ENCODE results near the gene LMX1A. TPM values are rescaled to one million over a fixed set of nuclear protein-coding genes. Genes with fewer than 3 reads are reported as not detected.

The LMX1A gene
- total RNA-seq, 1 experiment from 2014 or later = not detected

DNA sequence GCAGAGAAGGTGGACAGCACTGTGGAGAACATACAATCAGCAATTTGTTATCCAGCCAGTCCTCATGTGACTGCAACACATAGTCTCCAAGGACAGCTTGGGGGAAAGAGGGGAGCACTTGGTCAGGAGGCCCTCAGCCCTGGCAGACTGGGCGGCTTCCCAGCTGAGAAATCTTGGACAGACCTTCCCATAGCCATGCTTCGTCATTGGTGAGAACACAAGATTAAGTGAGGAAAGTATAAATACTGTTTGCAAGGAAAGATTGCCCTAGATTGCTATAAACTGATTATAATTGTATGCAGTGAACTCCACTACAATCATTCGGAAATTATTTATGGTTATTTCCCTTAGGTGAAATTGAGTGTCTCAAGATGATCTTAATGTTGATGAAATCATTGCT, 131.5 kb downstream of the LMX1A start:
- H3K9me3 ChIP-seq (replicated peaks) = no peaks in the 10 kb centered on the region
- H3K4me1 ChIP-seq (replicated peaks) = no peaks in the 10 kb centered on the region
- no peak overlapping the region for H3K4me3 ChIP-seq
- H3K27me3 ChIP-seq (replicated peaks) = no peaks in the 10 kb centered on the region; the same call in 1 of the 2 replicates
- H3K27ac ChIP-seq = no peak overlapping the region
- H3K36me3 ChIP-seq = no peaks in the 10 kb centered on the region
- no peak for DNase-seq (ENCODE audit: low read depth in 1 of 2, low spot score in 2 of 2)

DNA sequence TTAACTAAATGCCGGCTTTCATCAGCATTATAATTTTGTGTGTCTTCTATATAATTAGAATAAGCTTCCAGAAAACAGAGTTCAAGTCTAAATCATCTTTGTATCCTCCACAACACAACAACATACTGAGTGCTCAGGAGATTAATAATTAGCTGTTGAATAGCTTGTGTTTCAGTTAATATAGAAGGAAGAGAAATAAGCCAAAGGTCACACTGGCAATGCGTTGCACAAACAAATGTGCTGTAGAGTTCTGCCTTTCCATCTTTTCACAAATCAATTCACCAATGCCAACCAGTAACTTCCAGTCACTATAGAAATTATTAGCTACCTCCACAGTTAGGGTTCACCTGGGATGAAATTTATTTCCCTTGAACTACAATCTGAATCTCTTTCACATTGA, 132.0 kb downstream of the LMX1A start:
- no peak for DNase-seq (ENCODE audit: low read depth in 1 of 2, low spot score in 2 of 2)
- no peaks in the 10 kb centered on the region for H3K36me3 ChIP-seq
- H3K27me3 ChIP-seq (replicated peaks) = no peaks in the 10 kb centered on the region; the same call in 1 of the 2 replicates
- H3K27ac ChIP-seq = no peak overlapping the region
- H3K4me3 ChIP-seq = no peak overlapping the region
- H3K4me1 ChIP-seq (replicated peaks) = no peaks in the 10 kb centered on the region
- no peaks in the 10 kb centered on the region for H3K9me3 ChIP-seq (replicated peaks)

DNA sequence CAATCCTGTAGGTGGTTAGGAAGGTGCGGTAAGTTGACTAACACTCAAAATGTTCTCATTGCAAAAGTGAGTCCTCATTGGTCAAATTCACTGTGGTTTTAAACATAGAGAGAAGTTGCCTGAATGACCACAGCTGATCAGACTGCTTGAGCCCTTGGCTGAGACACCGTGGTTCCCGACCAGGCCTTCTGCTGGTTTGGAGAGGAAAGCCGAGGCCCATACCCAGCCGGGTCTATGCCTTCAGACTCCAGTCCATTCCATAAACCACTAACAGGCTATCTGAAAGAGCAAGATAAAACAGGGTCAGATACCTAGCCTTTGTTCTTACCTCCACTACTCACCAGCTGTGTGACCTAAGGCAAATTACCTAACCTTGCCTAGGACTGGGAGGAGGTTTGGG, 133.9 kb downstream of the LMX1A start:
- no peaks in the 10 kb centered on the region for H3K36me3 ChIP-seq
- no peaks in the 10 kb centered on the region; the same call in 1 of the 2 replicates for H3K27me3 ChIP-seq (replicated peaks)
- H3K9me3 ChIP-seq (replicated peaks) = no peaks in the 10 kb centered on the region
- no peak overlapping the region for H3K27ac ChIP-seq
- no peaks in the 10 kb centered on the region for H3K4me1 ChIP-seq (replicated peaks)
- H3K4me3 ChIP-seq = no peak overlapping the region
- no peak for DNase-seq (ENCODE audit: low read depth in 1 of 2, low spot score in 2 of 2)

DNA sequence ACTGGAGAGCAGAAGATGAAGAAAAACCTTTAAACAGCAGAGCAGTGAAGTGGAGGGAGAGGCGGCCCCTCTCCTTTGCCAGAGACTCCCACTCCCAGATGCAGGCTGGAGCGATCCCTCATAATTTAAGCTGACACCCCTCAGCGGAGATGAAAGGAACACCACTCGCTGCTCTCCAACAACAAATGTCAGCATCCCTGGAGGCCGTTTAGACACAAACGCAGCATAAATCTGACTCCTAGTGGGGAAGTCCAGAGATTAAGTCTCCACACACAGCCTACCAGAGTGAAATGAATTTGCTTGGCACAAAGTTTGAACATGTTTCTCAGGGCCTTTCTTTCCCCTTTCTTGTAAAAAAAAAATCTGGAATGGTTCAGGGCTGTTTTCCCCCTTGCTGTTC, 137.8 kb downstream of the LMX1A start:
- no peaks in the 10 kb centered on the region for H3K36me3 ChIP-seq
- H3K27ac ChIP-seq = no peak overlapping the region
- no peaks in the 10 kb centered on the region for H3K27me3 ChIP-seq (replicated peaks)
- H3K9me3 ChIP-seq (replicated peaks) = no peaks in the 10 kb centered on the region
- no peak overlapping the region for H3K4me3 ChIP-seq
- no peaks in the 10 kb centered on the region for H3K4me1 ChIP-seq (replicated peaks)
- DNase-seq (ENCODE audit: low read depth in 1 of 2, low spot score in 2 of 2) = no peak

DNA sequence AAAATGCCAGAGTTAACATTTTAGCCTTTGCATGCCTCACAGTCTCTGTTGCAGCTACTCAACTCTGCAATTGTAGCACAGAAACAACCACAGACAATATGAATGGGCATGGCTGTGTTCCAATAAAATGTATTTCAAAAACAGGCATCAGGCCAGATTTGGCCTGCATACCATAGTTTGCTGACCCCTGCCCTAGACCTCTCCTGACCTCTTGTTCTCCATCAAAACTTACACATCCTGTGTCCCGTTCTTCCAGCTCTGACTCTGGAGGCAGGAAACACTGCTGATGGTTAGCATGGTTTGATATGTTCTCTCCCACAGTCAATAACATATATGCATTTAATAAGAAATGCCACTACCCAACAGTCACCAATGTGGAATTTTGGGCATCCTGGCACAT, 138.6 kb downstream of the LMX1A start:
- no peak overlapping the region for H3K4me3 ChIP-seq
- no peaks in the 10 kb centered on the region for H3K27me3 ChIP-seq (replicated peaks)
- H3K36me3 ChIP-seq = no peaks in the 10 kb centered on the region
- no peak overlapping the region for H3K27ac ChIP-seq
- no peak for DNase-seq (ENCODE audit: low read depth in 1 of 2, low spot score in 2 of 2)
- no peaks in the 10 kb centered on the region for H3K9me3 ChIP-seq (replicated peaks)
- no peaks in the 10 kb centered on the region for H3K4me1 ChIP-seq (replicated peaks)

DNA sequence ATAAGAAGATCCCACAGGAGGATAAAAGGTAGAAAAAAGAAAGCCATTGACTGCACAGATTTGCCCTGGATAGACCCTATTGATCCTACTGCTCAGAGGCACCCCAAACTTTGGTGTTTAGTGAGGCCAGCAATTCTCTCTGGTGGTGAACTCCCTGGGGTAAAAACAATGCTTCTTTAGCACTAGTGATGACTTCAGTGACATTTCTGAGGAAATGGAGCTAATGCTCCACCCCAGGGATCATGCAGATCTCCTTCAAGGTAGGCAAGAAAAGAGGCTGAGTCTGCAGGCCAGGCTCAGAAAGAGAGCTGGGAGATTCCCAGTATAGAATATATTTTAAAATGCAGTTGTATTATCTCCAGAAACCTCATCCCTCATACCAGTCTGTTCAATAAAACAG, 140.3 kb downstream of the LMX1A start:
- Histone ChIP-seq H3K4me1 (replicated peaks) (no peaks in the 10 kb centered on the region), H3K36me3 (no peaks in the 10 kb centered on the region), H3K4me3 (no peak overlapping the region), H3K9me3 (replicated peaks) (no peaks in the 10 kb centered on the region), H3K27ac (no peak overlapping the region), H3K27me3 (replicated peaks) (no peaks in the 10 kb centered on the region)
- no peak for DNase-seq (ENCODE audit: low read depth in 1 of 2, low spot score in 2 of 2)

DNA sequence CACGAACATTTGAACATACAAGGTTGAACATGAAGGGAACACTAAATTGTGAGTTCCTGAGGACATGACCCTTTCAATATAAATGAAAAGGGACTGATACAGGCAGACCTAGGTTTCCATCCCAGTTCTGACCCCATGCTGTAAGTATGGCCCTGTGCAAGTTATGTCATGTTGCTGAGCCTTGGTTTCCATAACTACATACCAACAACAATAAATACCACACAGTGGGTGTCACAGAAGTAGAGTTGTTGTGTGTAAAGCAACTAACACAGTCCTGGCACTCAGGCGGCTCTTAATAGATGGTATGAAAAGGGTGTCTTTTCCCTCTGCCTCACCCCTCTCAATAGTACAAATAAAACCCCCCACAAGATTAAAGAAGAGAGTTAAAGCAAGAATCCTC, 140.8 kb downstream of the LMX1A start:
- Histone ChIP-seq H3K36me3 (no peaks in the 10 kb centered on the region), H3K4me3 (no peak overlapping the region), H3K27ac (no peak overlapping the region), H3K9me3 (replicated peaks) (no peaks in the 10 kb centered on the region), H3K27me3 (replicated peaks) (no peaks in the 10 kb centered on the region), H3K4me1 (replicated peaks) (no peaks in the 10 kb centered on the region)
- DNase-seq (ENCODE audit: low read depth in 1 of 2, low spot score in 2 of 2) = no peak

DNA sequence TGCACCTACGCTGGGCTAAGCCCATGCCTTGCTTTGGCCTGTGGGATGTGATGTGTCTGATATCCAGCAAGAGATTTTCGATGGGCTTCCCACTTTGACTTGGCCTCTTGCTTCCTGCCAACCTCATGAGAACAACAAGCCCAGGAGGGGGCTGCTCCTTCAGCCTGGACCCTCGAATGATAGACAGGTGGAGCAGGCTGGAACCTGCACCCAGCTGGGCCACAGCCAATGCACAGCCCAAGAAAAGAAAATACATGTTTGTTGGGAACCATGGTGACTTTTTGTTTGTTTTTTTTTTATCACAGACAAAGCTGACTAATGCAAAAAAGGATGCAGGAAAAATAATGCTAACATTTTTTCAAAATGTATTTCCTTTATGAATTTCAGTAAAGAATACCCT, 144.3 kb downstream of the LMX1A start:
- H3K27me3 ChIP-seq (replicated peaks) = no peaks in the 10 kb centered on the region
- no peak overlapping the region for H3K4me3 ChIP-seq
- H3K9me3 ChIP-seq (replicated peaks) = no peaks in the 10 kb centered on the region
- H3K4me1 ChIP-seq (replicated peaks) = no peaks in the 10 kb centered on the region
- H3K36me3 ChIP-seq = no peaks in the 10 kb centered on the region
- H3K27ac ChIP-seq = no peak overlapping the region
- DNase-seq (ENCODE audit: low read depth in 1 of 2, low spot score in 2 of 2) = no peak

DNA sequence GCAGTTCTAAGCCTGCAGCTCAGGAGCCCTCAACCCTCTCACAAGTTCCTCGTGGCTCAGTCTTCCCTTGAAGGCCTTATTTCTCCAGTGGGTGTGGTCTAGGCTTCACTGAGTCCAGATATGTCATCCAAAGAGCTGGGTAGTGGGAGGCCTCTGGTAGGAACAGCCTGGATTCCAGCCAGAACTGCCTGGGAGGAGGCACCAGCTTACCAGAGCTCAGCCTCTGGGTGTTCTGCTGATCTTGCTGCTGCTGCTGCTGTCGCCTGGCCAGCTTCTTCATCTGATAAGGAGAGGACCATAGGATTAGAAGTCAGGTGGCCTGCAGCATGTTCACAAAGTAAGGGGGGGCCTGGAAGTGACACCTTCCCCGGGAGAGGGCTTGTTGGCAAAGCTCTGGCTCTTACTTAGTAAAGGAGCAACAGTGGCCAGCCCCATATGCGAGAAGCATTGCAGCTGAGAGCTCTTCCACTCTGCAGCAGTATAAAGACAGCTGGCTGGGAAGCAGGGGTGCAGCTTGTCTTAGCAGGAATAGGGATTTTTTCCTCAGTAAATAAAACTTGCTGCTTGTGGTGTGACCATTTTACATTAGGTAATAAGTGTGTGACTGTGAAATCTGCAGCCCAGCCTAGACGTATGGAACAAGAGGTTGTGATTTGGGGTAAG, 148.5 kb downstream of the LMX1A start:
- DNase-seq (ENCODE audit: low read depth in 1 of 2, low spot score in 2 of 2) = no peak
- Histone ChIP-seq H3K4me3 (no peak overlapping the region), H3K36me3 (no peaks in the 10 kb centered on the region), H3K4me1 (replicated peaks) (no peaks in the 10 kb centered on the region), H3K27me3 (replicated peaks) (no peaks in the 10 kb centered on the region), H3K9me3 (replicated peaks) (no peaks in the 10 kb centered on the region), H3K27ac (no peak overlapping the region)

DNA sequence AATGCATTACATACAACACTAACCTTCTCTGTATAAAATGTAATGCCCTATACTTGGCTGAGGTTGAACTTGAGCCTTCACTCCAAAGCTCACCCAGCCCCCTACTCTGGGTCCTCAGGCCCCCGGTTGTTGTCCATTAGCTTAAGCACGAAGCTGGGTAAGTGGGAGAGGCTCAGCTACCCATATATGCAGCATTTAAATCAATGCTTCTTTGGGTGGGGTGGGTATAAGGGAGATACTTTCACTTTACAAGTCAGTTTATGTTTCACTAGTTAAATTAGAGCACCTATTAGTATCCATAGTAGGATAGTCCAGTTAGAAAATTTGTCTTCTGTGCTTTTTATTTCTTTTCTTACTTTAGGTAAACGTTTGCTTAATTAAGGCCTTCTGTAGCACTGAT, 151.4 kb downstream of the LMX1A start:
- no peak overlapping the region for H3K27ac ChIP-seq
- DNase-seq (ENCODE audit: low read depth in 1 of 2, low spot score in 2 of 2) = no peak
- no peaks in the 10 kb centered on the region for H3K27me3 ChIP-seq (replicated peaks)
- no peak overlapping the region for H3K4me3 ChIP-seq
- no peaks in the 10 kb centered on the region for H3K9me3 ChIP-seq (replicated peaks)
- H3K4me1 ChIP-seq (replicated peaks) = no peaks in the 10 kb centered on the region
- H3K36me3 ChIP-seq = no peaks in the 10 kb centered on the region

DNA sequence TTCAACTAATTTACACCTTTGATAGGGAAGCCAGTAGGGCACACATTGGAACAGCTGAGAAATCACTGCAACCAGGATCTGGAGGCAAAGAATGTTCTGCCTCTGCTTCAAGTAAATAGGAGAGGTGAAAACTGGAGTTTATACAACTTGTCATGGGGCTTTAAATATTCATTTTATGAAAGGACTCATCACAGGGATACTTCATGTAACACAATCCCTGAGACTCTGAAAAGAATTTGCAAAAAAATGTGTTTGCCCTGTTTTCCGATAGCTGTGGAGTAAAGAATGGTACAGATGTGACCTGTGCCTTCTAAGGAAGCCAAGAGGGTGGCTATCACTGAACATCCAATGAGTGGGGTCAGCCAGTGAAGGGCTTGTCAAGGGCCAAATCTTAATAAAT, 152.0 kb downstream of the LMX1A start:
- Histone ChIP-seq H3K4me3 (no peak overlapping the region), H3K36me3 (no peaks in the 10 kb centered on the region), H3K4me1 (replicated peaks) (no peaks in the 10 kb centered on the region), H3K27ac (no peak overlapping the region), H3K27me3 (replicated peaks) (no peaks in the 10 kb centered on the region), H3K9me3 (replicated peaks) (no peaks in the 10 kb centered on the region)
- DNase-seq (ENCODE audit: low read depth in 1 of 2, low spot score in 2 of 2) = no peak

DNA sequence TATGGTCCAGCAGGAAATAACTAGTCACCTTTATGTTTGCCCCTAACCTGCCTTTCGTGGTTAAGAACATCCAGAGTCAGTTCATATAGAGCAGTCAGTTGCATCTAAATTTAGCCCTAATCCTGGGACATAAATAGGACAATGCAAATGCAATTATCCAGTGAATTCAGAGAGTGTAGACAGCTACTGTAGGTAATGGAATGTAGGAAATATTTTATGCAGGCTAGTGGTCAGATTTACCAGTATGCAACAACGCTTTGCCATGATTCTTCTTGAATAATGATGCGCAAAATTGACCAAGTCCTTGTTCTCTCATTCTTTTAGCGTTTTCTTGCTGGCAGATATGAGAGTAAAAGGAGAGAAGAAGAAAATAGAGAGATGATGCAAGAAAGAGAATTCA, 165.4 kb downstream of the LMX1A start:
- Histone ChIP-seq H3K27ac (no peak overlapping the region), H3K4me3 (no peak overlapping the region), H3K4me1 (replicated peaks) (no peaks in the 10 kb centered on the region), H3K36me3 (no peaks in the 10 kb centered on the region), H3K9me3 (replicated peaks) (no peaks in the 10 kb centered on the region), H3K27me3 (replicated peaks) (no peaks in the 10 kb centered on the region)
- no peak for DNase-seq (ENCODE audit: low read depth in 1 of 2, low spot score in 2 of 2)

DNA sequence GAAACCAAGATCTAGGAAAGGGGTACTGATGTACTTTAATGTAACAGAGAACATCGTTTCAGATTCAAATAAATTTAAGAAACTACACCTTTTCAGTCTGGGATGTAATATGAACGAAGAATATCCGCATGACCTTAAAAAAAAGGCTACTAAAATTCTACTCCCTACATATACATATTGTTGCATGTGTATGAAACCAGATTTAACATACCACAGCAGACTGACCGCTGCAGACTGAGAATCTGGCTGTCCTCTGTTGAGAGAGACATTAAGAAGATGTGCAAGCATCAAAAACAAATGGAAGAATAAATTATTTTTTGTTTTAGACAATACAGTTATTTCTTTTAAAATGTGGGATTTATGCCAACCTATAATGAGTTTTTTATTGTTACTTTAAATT, 166.6 kb downstream of the LMX1A start:
- Histone ChIP-seq H3K36me3 (no peaks in the 10 kb centered on the region), H3K4me1 (replicated peaks) (no peaks in the 10 kb centered on the region), H3K27ac (no peak overlapping the region), H3K27me3 (replicated peaks) (no peaks in the 10 kb centered on the region), H3K9me3 (replicated peaks) (no peaks in the 10 kb centered on the region), H3K4me3 (no peak overlapping the region)
- DNase-seq (ENCODE audit: low read depth in 1 of 2, low spot score in 2 of 2) = no peak

DNA sequence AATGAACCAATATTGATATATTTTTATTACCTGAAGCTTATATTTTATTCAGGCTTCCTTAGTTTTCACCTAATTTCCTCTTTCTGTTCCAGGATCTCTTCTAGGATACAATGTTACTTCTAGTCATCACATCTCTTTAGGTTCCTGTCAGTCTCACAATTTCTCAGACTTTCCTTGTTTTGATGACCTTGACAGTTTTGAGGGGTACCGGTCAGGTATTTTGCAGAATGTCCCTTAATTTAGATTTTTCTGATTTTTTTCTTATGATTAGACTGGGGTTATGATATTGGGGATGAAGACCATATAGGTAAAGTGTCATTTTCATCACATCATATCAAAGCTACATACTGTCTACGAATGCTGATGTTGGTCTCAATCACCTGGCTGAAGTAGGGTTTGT, 167.5 kb downstream of the LMX1A start:
- no peak for DNase-seq (ENCODE audit: low read depth in 1 of 2, low spot score in 2 of 2)
- H3K36me3 ChIP-seq = no peaks in the 10 kb centered on the region
- no peaks in the 10 kb centered on the region for H3K27me3 ChIP-seq (replicated peaks)
- no peaks in the 10 kb centered on the region for H3K4me1 ChIP-seq (replicated peaks)
- no peaks in the 10 kb centered on the region for H3K9me3 ChIP-seq (replicated peaks)
- no peak overlapping the region for H3K4me3 ChIP-seq
- H3K27ac ChIP-seq = no peak overlapping the region

All from SJSA1 (cell line).